Smooth muscle cell (in vitro differentiated cells): ENCODE data around the gene MAST4. TPM values are rescaled to one million over a fixed set of nuclear protein-coding genes. Genes with fewer than 3 reads are reported as not detected.

Experiments
- DNase-seq: peaks from one replicate; lab custom pipeline; 2025; ENCODE audit not compliant: unreplicated experiment; lab: John Stamatoyannopoulos, UW
- H2AFZ ChIP-seq: fragments of 200-600 bp; sonication (generic); 2 replicates; pipeline ENCODE4 v1.6.0; 2016; ENCODE audit warnings: antibody characterized with exemption, low read depth, mild to moderate bottlenecking
- H3F3A ChIP-seq: fragments of 200-600 bp; sonication (generic); 2 replicates; pipeline ENCODE4 v1.6.0; 2017; ENCODE audit warnings: antibody characterized with exemption, low read depth
- H3K27ac ChIP-seq: fragments of 200-600 bp; sonication (generic); 2 replicates; pipeline ENCODE4 v1.5.1; 2016; ENCODE audit warnings: low read depth, mild to moderate bottlenecking
- H3K27me3 ChIP-seq: fragments of 200-600 bp; sonication (generic); 2 replicates; pipeline ENCODE4 v1.6.1; 2016; ENCODE audit warnings: low read depth, mild to moderate bottlenecking
- H3K36me3 ChIP-seq: fragments of 200-600 bp; sonication (generic); 2 replicates; pipeline ENCODE4 v1.5.1; 2016; ENCODE audit warnings: low read depth
- H3K4me1 ChIP-seq: fragments of 200-600 bp; sonication (generic); 2 replicates; pipeline ENCODE4 v1.5.1; 2016; ENCODE audit warnings: low read depth
- H3K4me2 ChIP-seq: fragments of 200-600 bp; sonication (generic); 2 replicates; pipeline ENCODE4 v1.6.0; 2016; ENCODE audit warnings: mild to moderate bottlenecking
- H3K4me3 ChIP-seq: fragments of 200-600 bp; sonication (generic); 2 replicates; pipeline ENCODE4 v1.5.1; 2016; ENCODE audit warnings: mild to moderate bottlenecking
- H3K79me2 ChIP-seq: fragments of 200-600 bp; sonication (generic); 2 replicates; pipeline ENCODE4 v1.6.0; 2016; ENCODE audit warnings: low read depth, mild to moderate bottlenecking
- H3K9ac ChIP-seq: fragments of 200-600 bp; sonication (generic); 2 replicates; pipeline ENCODE4 v1.6.0; 2016; ENCODE audit warnings: low read depth
- H3K9me3 ChIP-seq: fragments of 200-600 bp; sonication (generic); replicated peaks from 2 replicates; pipeline ENCODE4 v1.5.1; 2016; ENCODE audit warnings: low read depth
- H4K20me1 ChIP-seq: fragments of 200-600 bp; sonication (generic); 2 replicates; pipeline ENCODE4 v1.6.0; 2016; ENCODE audit warnings: low read depth
- WGBS: methylation state at CpG from one replicate; pipeline ENCODE4 v1.1.7; 2016; ENCODE audit warnings: low lambda C conversion rate; 5-methylcytosine and 5-hydroxymethylcytosine counted together
- polyA plus RNA-seq: library from polyadenylated mRNA; unstranded; fragments of >200 nt; fragmentation: Nextera tagmentation; extraction: Ambion mirVana; gene quantifications from 2 replicates; pipeline ENCODE4 v1.2.1, GENCODE V29; 2016
- total RNA-seq: library from RNA; depleted of rRNA; stranded (reverse); fragments of >200 nt; gene quantifications from 2 replicates; pipeline ENCODE4 v1.2.3, GENCODE V29; 2014
- TF ChIP-seq, protein P1 (sequence below): fragments of 200-600 bp; sonication (generic); IDR thresholded peaks from 2 replicates; pipeline ENCODE4 v1.5.1; 2017; ENCODE audit warnings: borderline replicate concordance, mild to moderate bottlenecking, antibody characterized with exemption; ENCODE audit not compliant: insufficient read depth, poor library complexity, severe bottlenecking

MAST4 gene
- total and polyA plus RNA-seq, 2 experiments from 2014 or later = 6.3 to 24.0 TPM

DNA sequence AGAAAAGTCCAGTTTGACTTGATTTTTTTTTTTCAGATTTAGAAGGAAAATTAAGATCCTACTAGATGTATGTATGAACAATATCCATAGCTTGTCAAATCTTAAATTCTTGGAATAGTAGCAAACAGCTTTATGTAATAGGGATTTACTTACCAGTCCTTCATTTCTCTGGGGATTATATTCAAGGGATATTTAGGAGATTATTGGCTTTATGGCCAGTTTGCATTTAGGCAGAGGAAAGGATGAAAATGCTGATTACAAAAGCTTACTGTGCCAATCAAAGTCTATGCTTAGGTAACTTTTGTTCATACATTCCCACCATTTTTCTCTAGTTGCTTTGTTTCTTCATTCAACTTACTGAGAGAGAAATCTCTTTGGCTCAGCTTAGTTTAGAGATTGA lies 47.9 kb downstream of the MAST4 start:
- no peaks in the 10 kb centered on the region for H4K20me1 ChIP-seq
- TF ChIP-seq, protein P1, sequence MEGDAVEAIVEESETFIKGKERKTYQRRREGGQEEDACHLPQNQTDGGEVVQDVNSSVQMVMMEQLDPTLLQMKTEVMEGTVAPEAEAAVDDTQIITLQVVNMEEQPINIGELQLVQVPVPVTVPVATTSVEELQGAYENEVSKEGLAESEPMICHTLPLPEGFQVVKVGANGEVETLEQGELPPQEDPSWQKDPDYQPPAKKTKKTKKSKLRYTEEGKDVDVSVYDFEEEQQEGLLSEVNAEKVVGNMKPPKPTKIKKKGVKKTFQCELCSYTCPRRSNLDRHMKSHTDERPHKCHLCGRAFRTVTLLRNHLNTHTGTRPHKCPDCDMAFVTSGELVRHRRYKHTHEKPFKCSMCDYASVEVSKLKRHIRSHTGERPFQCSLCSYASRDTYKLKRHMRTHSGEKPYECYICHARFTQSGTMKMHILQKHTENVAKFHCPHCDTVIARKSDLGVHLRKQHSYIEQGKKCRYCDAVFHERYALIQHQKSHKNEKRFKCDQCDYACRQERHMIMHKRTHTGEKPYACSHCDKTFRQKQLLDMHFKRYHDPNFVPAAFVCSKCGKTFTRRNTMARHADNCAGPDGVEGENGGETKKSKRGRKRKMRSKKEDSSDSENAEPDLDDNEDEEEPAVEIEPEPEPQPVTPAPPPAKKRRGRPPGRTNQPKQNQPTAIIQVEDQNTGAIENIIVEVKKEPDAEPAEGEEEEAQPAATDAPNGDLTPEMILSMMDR = no peak
- no peak overlapping the region for H2AFZ ChIP-seq
- no peaks in the 10 kb centered on the region for H3K9me3 ChIP-seq
- H3K79me2 ChIP-seq = no peaks in the 10 kb centered on the region
- H3K27me3 ChIP-seq = no peaks in the 10 kb centered on the region
- no peak for DNase-seq
- H3K4me1 ChIP-seq = no peaks in the 10 kb centered on the region
- peaks cover 3% of the 10 kb centered on the region for H3F3A ChIP-seq
- H3K9ac ChIP-seq = no peak overlapping the region
- H3K4me3 ChIP-seq = no peak overlapping the region
- H3K36me3 ChIP-seq = no peaks in the 10 kb centered on the region
- peak overlapping the region; percentile 13 for H3K27ac ChIP-seq
- H3K4me2 ChIP-seq = peak overlapping the region; percentile 30

DNA sequence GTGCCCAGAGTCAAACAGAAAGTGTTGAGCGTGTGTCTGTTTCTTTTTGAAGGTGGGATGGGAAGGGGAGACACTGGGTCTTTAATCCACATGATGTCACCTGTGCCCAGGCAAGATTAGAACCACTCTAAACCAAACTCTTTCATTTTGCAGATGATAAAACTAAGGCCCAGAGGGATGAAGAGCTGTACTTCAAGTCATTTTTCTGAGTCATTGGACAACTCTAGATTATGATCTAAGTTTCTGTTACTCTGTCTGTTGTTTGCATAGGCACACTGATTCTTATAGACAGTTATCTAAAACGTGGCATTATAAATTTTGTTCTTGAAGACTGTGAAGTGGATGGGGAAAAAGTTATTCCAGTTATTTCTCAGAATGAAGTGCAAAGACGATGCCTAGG lies 48.8 kb downstream of the MAST4 start:
- no peak for DNase-seq
- H3K27me3 ChIP-seq = no peaks in the 10 kb centered on the region
- H2AFZ ChIP-seq = no peak overlapping the region
- no peak overlapping the region for H3K4me2 ChIP-seq
- TF ChIP-seq, protein P1 = no peak
- 88% methylated on average over 3 of the region's 3 CpGs for WGBS
- H3K27ac ChIP-seq = no peak overlapping the region
- no peaks in the 10 kb centered on the region for H4K20me1 ChIP-seq
- H3K9me3 ChIP-seq = no peaks in the 10 kb centered on the region
- no peaks in the 10 kb centered on the region for H3K4me1 ChIP-seq
- H3K36me3 ChIP-seq = no peaks in the 10 kb centered on the region
- no peak overlapping the region for H3K4me3 ChIP-seq
- H3K79me2 ChIP-seq = no peaks in the 10 kb centered on the region
- H3F3A ChIP-seq = peaks cover 3% of the 10 kb centered on the region
- no peak overlapping the region for H3K9ac ChIP-seq

DNA sequence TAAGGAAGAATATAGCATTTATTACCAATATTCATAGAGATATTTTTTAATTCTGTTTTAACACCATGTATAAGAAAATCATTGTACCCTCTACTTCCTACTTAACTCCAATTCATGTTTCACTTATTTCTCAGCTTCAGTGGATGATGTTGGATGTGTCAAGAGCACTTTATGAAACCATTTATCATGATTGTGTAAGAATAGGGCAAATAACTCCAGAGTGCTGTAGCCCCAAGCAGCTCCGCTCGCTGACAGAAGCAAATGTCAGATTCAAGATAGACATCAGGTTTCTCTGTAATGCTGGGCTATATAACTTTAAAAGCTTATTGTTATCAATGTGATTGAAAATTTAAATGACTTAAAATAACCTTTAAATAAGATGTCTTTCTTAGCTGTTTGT lies 50.4 kb downstream of the MAST4 start:
- 79% methylated on average over 2 of the region's 2 CpGs for WGBS
- H3K9ac ChIP-seq = no peak overlapping the region
- H3K27me3 ChIP-seq = no peaks in the 10 kb centered on the region
- no peak overlapping the region for H3K27ac ChIP-seq
- no peaks in the 10 kb centered on the region for H3K36me3 ChIP-seq
- no peak overlapping the region for H3K4me2 ChIP-seq
- no peak overlapping the region for H2AFZ ChIP-seq
- TF ChIP-seq, protein P1 = no peak
- peaks cover 3% of the 10 kb centered on the region for H3F3A ChIP-seq
- H3K79me2 ChIP-seq = no peaks in the 10 kb centered on the region
- H3K4me1 ChIP-seq = no peaks in the 10 kb centered on the region
- no peak overlapping the region for H3K4me3 ChIP-seq
- no peaks in the 10 kb centered on the region for H4K20me1 ChIP-seq
- DNase-seq = no peak
- H3K9me3 ChIP-seq = no peaks in the 10 kb centered on the region

DNA sequence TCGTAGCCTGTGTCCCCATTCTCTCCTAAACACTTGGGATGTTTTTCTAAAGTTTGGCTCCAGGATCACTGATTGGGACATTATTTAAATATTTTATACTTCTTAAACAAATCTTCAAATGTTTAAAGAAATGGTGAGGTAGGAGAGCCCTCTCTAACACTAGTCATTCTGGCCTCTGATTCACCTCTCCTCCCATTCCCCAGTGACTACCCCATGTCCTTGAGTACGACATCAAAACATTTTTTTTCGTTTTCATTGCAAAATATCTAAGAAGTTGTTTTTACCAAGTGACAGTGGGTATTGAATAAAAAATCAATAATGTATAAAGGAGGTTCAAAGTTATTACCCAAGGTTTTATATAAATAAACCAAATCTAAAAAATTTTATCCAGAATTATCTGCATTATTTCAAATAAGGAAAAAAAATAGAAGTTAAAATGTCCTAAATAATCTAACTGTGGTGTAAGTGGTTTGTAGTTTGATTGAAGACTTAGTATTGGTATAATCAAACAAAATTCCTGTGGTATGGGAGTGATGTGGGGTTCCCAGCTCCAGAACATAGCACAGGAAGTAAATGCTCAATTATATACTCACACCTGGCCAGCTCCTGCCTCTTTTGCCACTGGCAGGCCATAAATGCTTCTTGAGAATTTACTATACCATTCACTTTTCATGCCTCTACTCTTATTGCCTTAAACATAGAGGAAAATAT lies 51.1 kb downstream of the MAST4 start:
- H3K4me3 ChIP-seq = no peak overlapping the region
- H3K36me3 ChIP-seq = no peaks in the 10 kb centered on the region
- H3K79me2 ChIP-seq = no peaks in the 10 kb centered on the region
- no peaks in the 10 kb centered on the region for H3K9me3 ChIP-seq
- peaks cover 3% of the 10 kb centered on the region for H3F3A ChIP-seq
- H2AFZ ChIP-seq = no peak overlapping the region
- no peak overlapping the region for H3K27ac ChIP-seq
- H3K4me1 ChIP-seq = no peaks in the 10 kb centered on the region
- TF ChIP-seq, protein P1 = no peak
- no peak overlapping the region for H3K9ac ChIP-seq
- H3K27me3 ChIP-seq = no peaks in the 10 kb centered on the region
- no peaks in the 10 kb centered on the region for H4K20me1 ChIP-seq
- H3K4me2 ChIP-seq = no peak overlapping the region
- 91% methylated on average over 3 of the region's 3 CpGs for WGBS
- DNase-seq = no peak
